Keratinocyte (primary cell): Measurements from ENCODE around the gene DGKI.

Source experiments
- EZH2 ChIP-seq: IDR thresholded peaks from one replicate; pipeline ENCODE4 v1.6.1; 2012; ENCODE audit warnings: inconsistent platforms, mild to moderate bottlenecking, low read length, moderate library complexity
- TF ChIP-seq, protein P1 (sequence below), 3 experiments: IDR thresholded peaks in 1 of 3; conservative IDR thresholded peaks in 1 of 3; optimal IDR thresholded peaks in 1 of 3; 2 replicates in 2 of 3; 3 replicates in 1 of 3; pipeline versions ENCODE3 to v1.5.1; 2011; ENCODE audit warnings: low read length in 3 of 3, mild to moderate bottlenecking in 3 of 3, moderate library complexity in 2 of 3, control low read depth in 1 of 3, inconsistent platforms in 1 of 3; ENCODE audit not compliant: insufficient read depth in 2 of 3; ENCODE audit errors: extremely low read depth in 1 of 3

DNA sequence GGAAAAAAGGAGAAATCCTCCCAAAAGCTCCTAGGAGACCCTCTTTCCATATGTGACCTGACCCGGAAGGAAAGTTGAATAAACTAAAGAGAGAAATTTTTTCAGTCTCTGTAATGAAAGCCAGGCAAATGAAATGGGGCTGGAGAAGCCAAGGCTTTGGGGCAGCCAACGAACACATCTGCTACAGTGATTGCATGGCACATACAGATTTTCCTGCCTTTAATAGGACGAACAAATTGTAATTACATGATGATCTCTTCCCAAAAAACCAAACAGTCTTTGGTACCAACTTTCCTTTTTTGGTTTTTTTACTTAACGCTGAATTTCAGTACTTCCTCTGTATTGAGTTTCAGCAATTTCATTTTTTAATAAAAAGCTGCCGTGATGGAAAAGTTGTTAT lies 479.8 kb downstream of the DGKI start:
- TF ChIP-seq, protein P1, sequence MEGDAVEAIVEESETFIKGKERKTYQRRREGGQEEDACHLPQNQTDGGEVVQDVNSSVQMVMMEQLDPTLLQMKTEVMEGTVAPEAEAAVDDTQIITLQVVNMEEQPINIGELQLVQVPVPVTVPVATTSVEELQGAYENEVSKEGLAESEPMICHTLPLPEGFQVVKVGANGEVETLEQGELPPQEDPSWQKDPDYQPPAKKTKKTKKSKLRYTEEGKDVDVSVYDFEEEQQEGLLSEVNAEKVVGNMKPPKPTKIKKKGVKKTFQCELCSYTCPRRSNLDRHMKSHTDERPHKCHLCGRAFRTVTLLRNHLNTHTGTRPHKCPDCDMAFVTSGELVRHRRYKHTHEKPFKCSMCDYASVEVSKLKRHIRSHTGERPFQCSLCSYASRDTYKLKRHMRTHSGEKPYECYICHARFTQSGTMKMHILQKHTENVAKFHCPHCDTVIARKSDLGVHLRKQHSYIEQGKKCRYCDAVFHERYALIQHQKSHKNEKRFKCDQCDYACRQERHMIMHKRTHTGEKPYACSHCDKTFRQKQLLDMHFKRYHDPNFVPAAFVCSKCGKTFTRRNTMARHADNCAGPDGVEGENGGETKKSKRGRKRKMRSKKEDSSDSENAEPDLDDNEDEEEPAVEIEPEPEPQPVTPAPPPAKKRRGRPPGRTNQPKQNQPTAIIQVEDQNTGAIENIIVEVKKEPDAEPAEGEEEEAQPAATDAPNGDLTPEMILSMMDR (optimal IDR thresholded peaks at IDR 0.05 in 1 of 3, IDR thresholded peaks at IDR 0.05 in 1 of 3, conservative IDR thresholded peaks at IDR 0.05 in 1 of 3; ENCODE audit: extremely low read depth in 1 of 3, insufficient read depth in 2 of 3, low read length in 3 of 3) = no peak
- TF ChIP-seq EZH2 = no peak
